GM18517 (cell line): ENCODE measurements around the gene BBC3.

Experiments used
- ATAC-seq: cut with Tn5 transposase; IDR thresholded peaks from one replicate; pipeline ENCODE4 v1.9.1; 2021; ENCODE audit warnings: mild to moderate bottlenecking, moderate library complexity; ENCODE audit not compliant: unreplicated experiment

BBC3 gene

DNA sequence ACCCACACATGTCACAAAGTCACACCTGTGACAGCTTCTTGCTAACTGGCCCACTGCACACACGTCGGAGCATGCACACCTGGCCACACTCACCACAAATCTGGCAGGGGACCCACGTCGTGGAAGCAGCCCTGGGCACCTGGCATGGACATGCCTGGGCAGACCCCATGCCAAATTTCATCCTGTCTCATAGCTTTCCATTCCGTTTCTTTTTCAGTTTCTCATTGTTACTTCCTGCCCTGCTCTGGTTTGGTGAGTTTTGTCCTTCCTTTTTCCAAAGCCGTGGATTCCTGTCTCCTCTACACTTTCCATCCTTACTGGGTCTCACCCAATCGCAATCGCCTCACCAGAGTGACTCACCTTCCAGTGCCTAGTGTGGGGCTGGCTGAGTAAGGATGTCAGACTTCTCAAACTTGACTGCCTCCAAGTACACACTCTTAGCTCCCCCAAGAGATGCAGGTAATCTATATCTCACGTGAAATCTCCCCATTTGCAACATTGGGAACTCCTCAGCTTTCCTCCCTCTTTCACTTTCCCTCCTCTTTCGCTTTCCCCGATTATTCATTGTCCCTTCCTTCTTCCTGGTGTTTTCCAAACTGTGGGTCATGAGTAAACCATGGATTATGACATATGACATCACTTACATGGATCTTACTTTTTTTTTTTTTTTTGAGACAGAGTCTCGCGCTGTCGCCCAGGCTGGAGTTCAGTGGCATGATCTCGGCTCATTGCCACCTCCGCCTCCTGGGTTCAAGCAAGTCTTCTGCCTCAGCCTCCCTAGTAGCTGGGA is 1.6 kb upstream of the BBC3 start:
- no peak for ATAC-seq

DNA sequence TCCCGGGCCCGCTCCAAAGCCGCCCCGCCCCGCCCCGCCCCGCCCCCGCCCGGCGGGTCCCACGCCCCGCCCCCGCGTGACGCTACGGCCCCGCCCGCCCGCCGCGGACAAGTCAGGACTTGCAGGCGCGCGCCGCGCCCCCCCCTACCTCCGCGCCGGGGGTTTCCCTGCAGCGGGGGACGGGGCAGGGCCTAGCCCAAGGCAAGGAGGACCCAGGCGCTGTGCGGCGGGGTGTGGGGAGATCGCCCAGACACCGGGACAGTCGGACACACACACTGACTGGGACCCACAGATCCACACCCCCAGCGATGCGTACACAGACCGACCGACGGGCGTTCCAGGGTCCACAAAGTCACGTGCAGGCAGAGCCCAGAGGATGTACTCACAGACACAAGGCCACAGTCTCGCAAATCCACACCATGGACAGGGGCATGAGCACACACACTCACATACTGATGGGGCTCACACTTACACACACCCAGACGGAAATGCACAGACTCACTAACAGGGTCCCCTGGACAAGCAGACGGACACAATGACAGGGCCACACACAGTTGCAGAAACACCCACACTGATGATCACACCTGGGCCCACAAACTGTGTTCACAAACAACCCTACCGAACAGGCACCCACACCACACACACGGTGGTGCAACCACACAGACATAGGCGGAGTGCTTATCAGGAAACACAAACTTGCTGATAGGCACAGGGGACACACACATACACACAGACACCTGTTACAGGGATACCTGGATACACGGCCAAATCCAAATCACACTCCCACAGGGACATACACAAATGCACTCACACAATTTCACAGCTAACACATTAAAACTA is 436 bp upstream of the BBC3 start:
- peak; percentile 17 for ATAC-seq

DNA sequence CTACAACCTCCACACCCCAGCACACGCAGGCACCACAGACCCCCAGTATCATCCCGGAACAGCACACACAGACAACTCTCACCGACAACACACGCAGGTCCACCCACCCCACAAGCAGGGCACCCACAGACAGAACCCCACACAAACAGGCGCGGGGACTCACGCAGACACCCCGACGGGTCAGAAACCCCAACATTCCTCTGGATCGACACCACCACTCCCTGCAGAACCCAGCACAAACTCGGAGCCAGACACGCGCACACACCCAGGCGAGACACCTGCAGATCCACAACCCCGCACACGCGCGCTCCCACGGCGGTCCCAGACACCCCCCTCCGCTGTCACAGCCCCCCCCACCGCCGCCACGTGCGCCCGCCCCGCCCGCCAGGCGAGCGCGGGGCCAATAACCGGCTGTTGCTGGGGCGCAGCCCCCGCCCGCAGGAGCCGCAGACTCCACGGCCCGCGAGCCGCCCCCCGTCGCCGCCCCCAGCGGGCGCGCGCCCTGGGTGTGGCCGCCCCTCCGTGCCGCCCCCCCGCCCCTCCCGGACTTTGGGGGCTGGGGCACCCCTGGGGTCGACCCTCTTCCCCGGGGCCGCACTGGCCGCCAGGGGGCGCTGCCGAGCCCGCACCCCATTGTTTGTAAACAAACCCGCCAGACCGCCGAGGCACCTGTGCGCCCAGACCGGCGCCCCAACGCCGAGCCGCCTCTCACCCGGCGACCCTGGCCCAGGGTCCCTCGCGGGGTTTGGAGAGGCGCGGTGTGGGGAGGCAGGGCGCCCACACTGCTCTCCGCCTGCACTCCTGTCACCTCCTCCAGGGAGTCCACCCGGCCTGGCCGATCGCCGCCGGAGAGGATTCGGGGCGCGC is 712 bp downstream of the BBC3 start:
- peak; percentile 26 for ATAC-seq

DNA sequence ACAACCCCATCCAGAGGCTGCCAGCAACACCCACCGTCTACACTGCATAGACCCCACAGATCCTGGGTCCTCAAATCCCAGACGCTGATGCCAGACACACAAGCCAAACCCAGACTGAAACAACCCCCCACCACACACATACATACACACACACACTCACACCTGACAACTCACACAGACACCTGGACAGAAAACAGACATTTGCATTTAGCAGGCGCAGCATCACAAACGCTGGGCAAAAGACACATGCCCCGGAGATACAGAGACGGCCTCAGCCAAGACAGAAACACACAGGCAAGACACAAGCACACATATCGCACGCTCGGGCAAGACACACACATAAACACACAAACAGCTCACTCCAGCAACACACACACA is 1.3 kb downstream of the BBC3 start:
- no peak for ATAC-seq

DNA sequence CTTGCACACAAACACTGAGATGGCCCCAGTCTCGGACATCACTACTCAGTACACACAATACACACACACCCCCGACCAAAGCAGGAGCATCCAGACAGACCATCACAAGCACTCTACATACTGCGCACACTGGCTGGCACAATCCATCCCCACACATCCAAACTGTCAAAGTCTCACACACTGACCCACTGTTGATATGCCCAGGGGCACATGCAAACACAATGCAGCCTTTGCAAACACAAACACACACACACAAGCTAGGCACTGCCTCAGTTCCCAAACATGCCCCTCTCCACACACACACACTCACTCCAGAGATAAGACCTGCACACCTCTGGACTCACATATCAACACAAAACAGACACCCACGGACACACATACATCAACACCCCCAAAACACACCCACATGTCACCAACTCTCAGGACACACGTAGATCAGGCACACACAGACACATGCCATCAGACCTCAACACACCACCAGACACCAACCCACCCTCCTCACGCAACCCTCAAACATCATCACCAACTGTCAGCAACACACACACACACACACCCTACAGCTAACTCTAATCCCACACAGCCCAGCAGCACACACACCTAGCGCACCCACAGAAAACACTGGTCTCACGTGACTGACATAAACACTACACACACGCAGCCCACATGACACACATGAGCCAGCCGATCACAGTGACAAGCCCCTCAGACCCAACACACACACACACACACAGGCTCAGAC is 1.9 kb downstream of the BBC3 start:
- ATAC-seq: no peak

DNA sequence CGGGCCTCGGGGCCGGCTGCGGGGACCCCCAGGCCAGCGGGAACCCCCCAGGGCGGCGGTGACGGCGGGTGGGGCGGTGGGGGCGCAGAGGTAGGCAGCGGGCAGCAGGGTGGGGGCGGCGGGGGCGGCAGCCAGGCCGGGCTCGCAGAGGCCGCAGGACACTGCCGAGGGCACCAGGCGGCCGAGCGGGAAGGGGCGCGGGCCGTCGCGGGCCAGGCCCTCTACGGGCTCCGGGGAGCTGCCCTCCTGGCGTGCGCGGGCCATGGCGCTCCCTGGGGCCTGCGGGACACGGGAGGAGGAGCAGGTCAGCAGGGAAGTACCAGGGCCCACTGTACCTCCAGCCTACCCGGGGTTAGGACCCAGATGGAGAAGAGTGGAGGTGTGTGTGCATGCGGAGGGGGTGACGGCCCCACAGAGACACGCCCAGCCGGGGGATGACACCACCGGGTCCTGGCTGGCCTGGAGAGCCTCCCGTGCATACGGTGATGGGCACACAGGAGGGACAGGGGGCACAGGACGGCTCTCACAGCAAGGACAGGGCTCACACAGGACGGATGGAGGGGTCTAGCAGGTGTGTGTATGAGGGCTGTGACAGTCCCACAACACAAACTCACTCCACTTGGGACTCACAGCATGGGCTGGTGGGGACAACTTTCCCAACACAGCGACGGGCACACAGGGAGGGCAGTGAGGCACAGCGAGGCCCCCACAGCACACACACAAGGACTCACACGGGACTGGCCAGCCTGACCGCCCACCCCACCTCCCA is 2.6 kb downstream of the BBC3 start:
- ATAC-seq: no peak

DNA sequence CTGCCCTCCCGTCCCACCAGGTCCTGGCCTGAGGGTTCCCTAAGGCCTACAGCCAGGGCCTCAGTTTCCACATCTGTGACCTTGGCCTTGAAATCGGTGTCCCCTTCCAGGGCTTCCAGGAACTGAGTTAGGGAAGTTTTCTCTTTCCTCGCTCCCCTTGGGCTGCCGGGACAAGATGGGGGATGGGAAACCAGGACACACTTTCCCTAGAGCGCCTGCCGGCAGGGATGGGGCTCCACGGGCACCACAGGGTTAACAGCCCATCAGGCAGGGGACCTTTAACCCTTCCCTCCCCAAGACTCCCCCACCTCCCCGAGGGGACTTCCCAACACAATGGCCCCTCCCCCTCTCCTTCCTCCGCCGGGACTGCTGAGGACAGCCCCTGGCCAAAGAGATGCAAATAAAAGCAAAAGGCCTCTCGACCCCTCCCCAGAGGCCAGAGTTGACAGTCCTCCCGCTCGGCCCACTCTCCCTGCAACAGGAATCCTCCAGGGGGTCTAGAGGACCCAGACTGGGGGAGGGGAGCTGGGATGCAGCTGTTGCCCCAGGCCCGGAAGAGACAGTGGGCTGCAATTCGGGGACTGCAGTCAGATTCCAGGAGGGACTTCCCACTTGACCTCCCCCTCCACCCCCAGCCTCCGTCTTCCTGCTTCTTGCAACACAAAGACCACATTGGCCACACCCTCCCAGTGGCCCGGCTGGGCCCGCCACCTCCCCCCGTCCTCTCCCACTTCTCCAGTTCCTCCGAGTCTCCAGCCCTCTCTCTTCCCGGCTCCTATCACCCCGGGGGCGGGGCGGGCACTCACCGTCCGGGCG is 3.4 kb downstream of the BBC3 start:
- ATAC-seq: no peak

DNA sequence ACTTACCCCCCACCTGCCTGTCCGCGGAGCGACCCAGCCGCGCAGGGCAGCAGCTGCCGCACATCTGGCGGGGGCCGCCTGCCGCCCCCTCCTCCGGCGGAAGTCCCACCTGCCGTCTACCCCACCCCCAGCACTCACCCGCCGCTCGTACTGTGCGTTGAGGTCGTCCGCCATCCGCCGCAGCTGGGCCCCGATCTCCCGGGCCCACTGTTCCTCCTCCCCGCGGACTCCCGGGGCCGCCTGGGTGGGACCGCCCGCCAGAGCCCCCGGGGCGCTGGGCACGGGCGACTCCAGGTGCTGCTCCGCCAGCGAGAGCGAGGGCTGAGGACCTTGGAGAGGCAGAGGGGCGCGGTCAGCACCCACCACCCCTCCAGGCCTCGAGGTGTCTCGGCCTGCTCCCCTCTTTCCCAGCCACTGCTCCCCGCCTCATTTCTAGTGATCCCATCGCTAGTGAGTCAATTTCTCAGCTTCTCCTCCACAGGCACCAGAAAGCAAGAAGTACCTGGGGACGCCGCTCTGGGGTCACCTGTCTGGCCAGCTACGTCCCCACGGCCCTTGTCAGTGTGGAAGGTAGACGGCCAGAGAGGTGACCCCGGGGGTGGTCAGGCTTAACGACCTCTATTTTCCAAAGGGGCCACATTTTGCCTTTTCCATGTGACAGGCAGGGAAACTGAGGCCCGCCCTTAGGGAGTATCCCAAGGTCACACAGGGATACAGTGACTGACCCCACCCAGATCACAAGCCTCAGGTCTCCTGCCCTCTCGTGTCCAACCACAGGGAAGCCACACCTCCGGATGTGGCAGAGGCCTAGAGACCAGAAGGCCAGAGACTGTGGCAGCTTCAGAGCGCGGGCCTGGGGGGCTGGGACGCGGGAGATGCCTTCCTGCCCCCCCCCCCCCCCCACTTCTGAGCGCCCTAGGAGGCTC is 4.3 kb downstream of the BBC3 start:
- no peak for ATAC-seq

DNA sequence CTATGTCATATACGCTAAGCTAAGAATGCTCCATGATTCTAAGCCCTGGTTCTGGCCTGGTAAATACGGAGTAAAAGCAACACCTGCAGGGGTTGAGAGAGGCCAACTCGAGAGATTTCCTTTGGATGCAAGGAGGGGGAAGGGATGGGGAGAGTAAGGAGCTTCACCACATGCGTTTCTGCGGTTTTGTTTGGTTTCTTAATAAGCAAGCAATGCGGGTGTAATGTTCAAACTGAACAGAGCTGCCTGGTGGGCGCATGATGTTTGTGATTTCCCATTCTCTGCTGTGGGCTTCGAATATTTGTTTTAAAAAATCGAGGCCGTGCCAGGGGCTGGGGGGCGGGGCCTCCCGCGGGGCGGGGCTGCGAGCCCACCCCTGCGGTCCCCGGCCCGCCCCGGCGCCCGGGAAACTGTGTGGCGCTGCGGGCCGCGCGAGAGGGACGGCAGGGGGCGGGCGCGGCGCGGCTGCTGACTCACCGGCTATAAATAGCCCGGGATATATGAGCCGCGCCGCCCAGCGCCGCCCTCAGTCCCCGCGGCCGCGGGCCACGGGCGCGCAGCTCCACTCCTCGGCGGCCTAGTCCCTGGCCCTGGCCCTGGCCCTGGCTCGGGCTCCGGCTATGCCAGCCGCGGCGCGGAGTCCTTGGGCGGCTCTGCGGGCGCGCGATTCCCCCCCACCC is 5.1 kb downstream of the BBC3 start:
- no peak for ATAC-seq

DNA sequence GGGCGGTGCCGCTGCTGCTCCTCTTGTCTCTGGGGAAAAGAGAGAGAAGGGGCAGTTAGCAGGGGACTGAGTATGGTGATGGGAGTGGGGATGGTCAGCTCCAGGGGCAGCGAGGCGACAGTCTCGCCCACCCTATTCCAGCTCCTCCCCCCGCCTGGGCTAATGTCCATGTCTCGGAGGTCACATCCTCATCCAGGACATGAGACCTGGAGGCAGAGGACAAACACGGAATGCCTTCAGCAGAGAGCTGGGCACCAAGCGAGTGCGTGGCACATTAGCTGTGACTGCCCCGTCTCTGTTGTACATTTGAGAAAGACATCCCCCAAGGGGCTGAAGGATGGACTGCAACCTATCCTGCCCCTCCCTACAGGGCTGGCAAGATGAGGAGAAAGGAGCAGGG is 9.1 kb downstream of the BBC3 start:
- no peak for ATAC-seq

DNA sequence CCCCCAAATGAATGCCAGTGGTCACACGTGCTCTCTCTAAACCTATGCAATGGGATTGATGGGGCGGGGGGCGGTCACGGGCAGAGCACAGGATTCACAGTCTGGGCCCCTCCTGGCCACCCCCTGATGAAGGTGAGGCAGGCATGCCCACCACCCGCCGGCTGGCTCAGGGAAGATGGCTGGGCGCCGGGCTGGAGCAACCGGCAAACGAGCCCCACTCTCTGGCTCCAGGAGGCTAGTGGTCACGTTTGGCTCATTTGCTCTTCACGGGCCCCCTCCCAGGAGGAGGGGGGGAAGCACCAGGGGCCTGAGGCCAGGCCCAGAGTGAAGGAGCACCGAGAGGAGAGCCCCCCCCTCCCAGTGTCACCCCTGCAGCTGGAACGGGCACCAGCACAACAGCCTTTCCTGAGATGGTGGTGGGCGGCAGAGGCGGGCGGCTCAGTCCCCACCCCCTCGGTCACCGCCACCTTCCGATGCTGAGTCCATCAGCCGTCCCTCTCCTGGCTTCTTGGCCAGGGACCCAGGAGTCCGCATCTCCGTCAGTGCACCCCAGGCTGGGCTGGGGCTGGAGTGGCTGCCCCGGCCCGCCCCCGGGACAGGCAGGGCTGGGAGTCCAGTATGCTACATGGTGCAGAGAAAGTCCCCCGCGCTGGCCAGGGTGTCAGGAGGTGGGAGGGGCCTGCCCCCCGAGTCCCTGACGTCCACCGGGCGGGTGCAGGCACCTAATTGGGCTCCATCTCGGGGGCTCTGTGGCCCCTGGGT is 9.7 kb downstream of the BBC3 start:
- no peak for ATAC-seq

DNA sequence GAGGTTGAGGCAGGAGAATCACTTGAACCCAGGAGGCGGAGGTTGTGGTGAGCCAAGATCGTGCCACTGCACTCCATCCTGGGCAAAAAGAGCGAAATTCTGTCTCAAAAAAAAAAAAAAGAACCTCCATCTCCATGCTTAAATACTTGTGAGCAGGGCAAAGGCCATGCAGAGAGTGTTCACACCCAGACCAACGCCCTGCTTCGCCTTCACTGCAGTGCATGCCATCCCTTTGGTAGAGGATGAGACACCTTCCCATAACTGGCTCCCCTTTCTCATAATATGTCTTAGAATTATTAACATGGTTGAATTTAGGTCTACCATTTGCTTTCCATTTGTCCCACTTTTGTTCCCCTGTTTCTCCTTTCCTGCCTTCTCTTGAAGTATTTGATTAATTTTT is 15.4 kb downstream of the BBC3 start:
- no peak for ATAC-seq

DNA sequence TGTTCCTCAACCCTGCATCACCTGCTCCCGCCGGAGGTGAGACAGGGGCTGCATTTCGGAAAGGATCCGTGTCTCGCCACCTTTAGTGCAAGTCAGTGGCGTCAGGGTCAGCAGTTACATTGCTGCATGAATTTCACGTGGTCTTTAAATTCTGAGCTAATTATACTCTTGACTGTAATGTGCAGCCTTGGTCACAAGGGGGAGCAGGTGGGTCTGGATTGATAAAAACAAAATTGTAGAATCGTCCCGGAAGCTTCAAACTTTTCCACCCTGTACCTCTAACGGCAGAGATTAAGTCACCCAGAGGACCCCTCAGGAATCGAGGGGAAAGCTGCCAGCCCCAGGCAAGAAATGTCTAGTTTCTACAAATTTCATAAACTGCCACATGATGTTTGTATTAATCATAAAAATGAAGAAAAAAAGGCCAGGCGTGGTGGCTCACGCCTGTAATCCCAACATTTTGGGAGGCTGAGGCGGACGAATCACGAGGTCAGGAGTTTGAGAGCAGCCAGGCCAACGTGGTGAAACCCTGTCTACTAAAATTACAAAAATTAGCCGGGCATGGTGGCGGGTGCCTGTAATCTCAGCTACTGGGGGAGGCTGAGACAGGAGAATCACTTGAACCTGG is 20.2 kb downstream of the BBC3 start:
- ATAC-seq: no peak

DNA sequence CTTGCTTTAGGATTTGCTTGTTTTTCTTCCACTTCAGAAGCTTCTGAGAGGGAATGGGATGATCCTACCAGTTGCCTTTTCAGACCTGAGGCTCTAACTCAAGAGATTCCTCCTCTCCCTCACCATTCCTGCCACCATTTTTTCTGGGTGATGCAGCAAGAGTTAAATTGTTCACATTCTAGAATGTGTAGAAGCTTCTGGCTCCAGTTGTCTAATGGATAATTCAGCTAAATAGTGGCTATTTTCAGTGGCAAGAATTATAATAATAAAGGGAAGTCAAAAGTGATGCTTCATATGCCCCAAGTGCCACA is 20.9 kb downstream of the BBC3 start:
- no peak for ATAC-seq

DNA sequence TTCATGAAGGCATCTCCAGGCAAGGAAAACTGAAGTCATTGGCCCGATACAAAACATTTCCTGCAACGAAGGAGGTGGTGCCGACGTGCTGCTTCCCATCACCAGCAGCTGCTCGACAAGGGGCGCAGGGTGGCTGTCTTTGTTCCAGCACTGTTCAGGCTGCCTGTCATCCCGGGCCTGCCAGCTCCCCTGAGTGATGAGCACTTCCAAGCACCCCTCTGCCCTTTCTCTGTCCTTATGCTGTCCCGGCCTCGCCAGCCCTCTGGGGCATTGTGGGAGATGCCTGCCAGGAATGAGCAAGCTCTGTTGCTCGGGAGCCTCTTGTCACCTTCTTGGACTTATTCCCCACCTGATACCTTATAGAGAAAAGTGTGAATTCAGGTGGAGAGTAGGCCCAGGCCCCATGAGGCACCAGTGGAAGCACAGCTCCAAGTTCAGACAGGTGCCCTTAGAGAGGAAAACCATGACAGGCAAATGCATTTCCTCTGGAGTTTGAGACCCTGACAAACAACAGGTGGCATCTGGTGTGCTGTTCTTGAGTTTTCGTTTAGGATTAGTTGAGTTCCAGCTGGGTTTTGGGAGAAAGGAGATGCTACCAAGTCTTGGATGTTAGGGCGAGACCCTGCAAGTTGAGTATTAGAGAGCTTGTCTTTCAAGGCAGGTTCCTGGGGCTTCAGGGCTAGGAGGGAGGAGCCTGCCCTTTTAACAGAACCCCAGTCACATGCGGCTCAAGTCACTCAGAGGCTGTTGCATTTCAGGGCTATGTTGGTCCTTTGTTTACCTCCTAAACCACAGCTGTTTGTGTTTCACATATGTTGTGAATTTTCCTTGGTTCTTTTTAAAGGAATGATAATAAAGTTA is 21.4 kb downstream of the BBC3 start:
- ATAC-seq: no peak

DNA sequence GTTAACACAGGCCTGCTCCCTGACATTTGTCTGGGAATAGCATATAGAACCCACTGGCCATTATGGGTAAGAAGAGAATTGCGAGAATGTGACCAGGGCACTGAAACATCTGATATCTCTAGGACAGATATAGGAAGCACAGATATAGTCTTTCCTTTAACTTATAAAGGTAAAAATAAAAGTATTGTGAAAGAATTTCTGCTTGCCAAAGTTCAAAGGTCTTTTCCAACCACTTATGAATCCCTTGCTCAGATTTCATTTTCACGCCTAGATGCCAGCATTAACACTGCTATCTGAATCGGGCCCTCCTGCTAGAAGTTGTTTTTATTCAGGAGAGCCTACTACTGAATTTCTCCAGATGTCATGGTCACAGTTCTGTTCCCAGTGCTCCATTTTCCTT is 27.7 kb downstream of the BBC3 start:
- ATAC-seq: no peak
